ENCODE results near the gene FBXO24. TPM values are rescaled to one million over a fixed set of nuclear protein-coding genes. Genes with fewer than 3 reads are reported as not detected.

FBXO24 gene
- total and polyA plus RNA-seq, 9 of the 15 experiments (the other 6 are each of a cell fraction or from before 2014, with no cell fraction given), result 0.17 to 0.95 (median 0.50) TPM

DNA sequence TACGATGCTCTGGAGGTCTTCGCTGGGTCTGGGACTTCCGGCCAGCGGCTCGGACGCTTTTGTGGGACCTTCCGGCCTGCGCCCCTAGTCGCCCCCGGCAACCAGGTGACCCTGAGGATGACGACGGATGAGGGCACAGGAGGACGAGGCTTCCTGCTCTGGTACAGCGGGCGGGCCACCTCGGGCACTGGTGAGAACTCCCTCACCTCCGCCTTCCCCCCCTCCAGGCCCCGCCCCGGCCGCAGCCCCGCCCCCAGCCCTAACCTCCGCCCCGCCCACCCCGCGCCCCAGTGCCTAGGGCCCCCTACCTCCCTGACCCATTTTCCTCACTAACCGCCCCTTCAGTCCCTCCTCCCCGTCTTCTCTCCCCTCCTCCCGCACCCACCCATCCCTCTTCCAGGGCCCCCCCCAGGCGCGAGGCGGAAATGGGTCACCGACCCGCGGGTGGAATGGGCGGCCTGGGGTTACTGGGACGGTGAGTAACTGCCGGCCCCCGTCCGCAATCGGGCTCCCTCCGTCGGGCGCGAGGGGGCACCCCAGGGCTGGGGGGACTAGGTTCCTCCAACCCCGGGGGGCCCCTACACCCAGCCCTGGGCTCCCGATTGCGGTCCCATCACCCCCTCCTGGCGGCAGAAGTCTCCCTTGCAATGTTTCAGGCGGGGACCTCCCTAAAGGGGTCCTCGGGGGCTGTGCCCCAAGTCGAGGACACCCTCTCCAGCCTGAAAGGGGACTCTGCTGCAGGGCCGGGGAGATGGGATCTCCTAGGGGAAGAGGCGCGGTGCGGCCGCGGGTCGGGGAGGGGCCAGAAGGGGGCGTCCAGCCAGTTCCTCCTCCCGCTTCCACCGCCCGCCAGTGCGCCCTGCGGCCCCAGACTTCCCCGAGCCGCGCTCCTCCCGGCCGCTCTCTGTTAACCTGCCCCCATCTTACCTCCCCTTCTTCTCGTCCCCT lies 18.2 kb downstream of the FBXO24 start (continued):
- TF ChIP-seq, protein P1, sequence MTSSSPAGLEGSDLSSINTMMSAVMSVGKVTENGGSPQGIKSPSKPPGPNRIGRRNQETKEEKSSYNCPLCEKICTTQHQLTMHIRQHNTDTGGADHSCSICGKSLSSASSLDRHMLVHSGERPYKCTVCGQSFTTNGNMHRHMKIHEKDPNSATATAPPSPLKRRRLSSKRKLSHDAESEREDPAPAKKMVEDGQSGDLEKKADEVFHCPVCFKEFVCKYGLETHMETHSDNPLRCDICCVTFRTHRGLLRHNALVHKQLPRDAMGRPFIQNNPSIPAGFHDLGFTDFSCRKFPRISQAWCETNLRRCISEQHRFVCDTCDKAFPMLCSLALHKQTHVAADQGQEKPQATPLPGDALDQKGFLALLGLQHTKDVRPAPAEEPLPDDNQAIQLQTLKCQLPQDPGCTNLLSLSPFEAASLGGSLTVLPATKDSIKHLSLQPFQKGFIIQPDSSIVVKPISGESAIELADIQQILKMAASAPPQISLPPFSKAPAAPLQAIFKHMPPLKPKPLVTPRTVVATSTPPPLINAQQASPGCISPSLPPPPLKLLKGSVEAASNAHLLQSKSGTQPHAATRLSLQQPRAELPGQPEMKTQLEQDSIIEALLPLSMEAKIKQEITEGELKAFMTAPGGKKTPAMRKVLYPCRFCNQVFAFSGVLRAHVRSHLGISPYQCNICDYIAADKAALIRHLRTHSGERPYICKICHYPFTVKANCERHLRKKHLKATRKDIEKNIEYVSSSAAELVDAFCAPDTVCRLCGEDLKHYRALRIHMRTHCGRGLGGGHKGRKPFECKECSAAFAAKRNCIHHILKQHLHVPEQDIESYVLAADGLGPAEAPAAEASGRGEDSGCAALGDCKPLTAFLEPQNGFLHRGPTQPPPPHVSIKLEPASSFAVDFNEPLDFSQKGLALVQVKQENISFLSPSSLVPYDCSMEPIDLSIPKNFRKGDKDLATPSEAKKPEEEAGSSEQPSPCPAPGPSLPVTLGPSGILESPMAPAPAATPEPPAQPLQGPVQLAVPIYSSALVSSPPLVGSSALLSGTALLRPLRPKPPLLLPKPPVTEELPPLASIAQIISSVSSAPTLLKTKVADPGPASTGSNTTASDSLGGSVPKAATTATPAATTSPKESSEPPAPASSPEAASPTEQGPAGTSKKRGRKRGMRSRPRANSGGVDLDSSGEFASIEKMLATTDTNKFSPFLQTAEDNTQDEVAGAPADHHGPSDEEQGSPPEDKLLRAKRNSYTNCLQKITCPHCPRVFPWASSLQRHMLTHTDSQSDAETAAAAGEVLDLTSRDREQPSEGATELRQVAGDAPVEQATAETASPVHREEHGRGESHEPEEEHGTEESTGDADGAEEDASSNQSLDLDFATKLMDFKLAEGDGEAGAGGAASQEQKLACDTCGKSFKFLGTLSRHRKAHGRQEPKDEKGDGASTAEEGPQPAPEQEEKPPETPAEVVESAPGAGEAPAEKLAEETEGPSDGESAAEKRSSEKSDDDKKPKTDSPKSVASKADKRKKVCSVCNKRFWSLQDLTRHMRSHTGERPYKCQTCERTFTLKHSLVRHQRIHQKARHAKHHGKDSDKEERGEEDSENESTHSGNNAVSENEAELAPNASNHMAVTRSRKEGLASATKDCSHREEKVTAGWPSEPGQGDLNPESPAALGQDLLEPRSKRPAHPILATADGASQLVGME (CRISPR knock-in tag; IDR thresholded peaks at IDR 0.05), result 0 out of 2 replicates have a peak, but pooled peaks have one; percentile 59
- TF ChIP-seq, protein P2, sequence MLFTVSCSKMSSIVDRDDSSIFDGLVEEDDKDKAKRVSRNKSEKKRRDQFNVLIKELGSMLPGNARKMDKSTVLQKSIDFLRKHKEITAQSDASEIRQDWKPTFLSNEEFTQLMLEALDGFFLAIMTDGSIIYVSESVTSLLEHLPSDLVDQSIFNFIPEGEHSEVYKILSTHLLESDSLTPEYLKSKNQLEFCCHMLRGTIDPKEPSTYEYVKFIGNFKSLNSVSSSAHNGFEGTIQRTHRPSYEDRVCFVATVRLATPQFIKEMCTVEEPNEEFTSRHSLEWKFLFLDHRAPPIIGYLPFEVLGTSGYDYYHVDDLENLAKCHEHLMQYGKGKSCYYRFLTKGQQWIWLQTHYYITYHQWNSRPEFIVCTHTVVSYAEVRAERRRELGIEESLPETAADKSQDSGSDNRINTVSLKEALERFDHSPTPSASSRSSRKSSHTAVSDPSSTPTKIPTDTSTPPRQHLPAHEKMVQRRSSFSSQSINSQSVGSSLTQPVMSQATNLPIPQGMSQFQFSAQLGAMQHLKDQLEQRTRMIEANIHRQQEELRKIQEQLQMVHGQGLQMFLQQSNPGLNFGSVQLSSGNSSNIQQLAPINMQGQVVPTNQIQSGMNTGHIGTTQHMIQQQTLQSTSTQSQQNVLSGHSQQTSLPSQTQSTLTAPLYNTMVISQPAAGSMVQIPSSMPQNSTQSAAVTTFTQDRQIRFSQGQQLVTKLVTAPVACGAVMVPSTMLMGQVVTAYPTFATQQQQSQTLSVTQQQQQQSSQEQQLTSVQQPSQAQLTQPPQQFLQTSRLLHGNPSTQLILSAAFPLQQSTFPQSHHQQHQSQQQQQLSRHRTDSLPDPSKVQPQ (CRISPR knock-in tag; IDR thresholded peaks at IDR 0.05; ENCODE audit: borderline replicate concordance), result no peak
- TF ChIP-seq EGR1 (conservative IDR thresholded peaks at IDR 0.05), result 0 out of 2 replicates have a peak, but pooled peaks have one; percentile 13
- TF ChIP-seq HMG20B (CRISPR knock-in tag; IDR thresholded peaks at IDR 0.05), result peak; percentile 97
- TF ChIP-seq ZNF431 (CRISPR knock-in tag; IDR thresholded peaks at IDR 0.05), result peak; percentile 33; the same call in 1 of the 2 replicates
- TF ChIP-seq MAFK (IDR thresholded peaks at IDR 0.05; ENCODE audit: low read length), result no peak
- no peak for TF ChIP-seq BRD4 (IDR thresholded peaks at IDR 0.05)
- peak; percentile 79 for TF ChIP-seq CC2D1A (IDR thresholded peaks at IDR 0.05)
- no peak for TF ChIP-seq ZNF79 (CRISPR knock-in tag; IDR thresholded peaks at IDR 0.05; ENCODE audit: low read depth)
- TF ChIP-seq ZNF408 (CRISPR knock-in tag; IDR thresholded peaks at IDR 0.05; ENCODE audit: low read depth), result no peak
- TF ChIP-seq ZNF217 (CRISPR knock-in tag; IDR thresholded peaks at IDR 0.05), result no peak
- TF ChIP-seq DACH1 (IDR thresholded peaks at IDR 0.05; ENCODE audit: partially characterized antibody), result no peak
- 0 out of 2 replicates have a peak, but pooled peaks have one; percentile 41 for TF ChIP-seq MYNN (IDR thresholded peaks at IDR 0.05)
- no peak for TF ChIP-seq MYNN (CRISPR knock-in tag; IDR thresholded peaks at IDR 0.05)
- TF ChIP-seq ZC3H4 (CRISPR knock-in tag; IDR thresholded peaks at IDR 0.05; ENCODE audit: borderline replicate concordance), result no peak
- TF ChIP-seq, protein P3, sequence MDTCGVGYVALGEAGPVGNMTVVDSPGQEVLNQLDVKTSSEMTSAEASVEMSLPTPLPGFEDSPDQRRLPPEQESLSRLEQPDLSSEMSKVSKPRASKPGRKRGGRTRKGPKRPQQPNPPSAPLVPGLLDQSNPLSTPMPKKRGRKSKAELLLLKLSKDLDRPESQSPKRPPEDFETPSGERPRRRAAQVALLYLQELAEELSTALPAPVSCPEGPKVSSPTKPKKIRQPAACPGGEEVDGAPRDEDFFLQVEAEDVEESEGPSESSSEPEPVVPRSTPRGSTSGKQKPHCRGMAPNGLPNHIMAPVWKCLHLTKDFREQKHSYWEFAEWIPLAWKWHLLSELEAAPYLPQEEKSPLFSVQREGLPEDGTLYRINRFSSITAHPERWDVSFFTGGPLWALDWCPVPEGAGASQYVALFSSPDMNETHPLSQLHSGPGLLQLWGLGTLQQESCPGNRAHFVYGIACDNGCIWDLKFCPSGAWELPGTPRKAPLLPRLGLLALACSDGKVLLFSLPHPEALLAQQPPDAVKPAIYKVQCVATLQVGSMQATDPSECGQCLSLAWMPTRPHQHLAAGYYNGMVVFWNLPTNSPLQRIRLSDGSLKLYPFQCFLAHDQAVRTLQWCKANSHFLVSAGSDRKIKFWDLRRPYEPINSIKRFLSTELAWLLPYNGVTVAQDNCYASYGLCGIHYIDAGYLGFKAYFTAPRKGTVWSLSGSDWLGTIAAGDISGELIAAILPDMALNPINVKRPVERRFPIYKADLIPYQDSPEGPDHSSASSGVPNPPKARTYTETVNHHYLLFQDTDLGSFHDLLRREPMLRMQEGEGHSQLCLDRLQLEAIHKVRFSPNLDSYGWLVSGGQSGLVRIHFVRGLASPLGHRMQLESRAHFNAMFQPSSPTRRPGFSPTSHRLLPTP (IDR thresholded peaks at IDR 0.05; ENCODE audit: borderline replicate concordance, extremely low read depth, insufficient read length), result no peak
- TF ChIP-seq ESRRA (IDR thresholded peaks at IDR 0.05; ENCODE audit: borderline replicate concordance, low read depth), result peak; percentile 78
